Ramos (cell line): ENCODE data around the gene ABLIM1.

Source experiments
- in situ Hi-C: fragments of 300-500 bp; cut with MboI; formaldehyde crosslinking; loops from one replicate; pipeline ENCODE4 v1.14.3; 2022; ENCODE audit warnings: low sequenced_read_pairs; ENCODE audit not compliant: unreplicated experiment

The ABLIM1 gene

DNA sequence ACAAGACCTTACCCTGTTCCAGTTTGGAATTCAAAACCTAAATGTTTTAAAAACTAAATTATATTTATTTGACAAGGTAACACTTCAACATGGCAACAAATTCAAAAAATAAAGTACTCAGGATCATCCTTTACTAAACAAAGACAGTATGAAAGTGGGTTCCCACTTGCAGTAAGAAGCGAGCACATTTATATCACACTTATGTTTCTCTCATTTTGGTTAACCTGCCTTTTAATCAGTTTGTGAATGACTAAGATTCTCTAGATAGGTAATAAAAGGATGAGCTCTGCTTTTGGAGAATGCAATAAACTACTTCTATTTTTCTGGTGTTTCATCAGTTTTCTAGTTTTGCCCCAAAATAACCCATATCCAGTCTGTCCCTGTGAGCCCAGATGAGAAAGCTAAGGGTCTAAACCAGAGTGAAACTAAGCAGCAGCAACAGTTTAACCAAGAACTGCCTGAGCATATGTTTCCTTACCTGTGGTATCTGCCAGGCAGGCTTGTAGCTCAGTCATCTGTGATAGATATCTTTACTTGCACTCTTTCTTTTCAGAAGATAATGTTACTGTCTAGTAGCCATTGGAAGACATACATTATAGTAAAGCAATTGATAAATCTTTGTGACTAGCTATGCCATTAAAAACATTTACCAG is 64.1 kb downstream of the ABLIM1 start:
- in situ Hi-C loops = no loop called here

DNA sequence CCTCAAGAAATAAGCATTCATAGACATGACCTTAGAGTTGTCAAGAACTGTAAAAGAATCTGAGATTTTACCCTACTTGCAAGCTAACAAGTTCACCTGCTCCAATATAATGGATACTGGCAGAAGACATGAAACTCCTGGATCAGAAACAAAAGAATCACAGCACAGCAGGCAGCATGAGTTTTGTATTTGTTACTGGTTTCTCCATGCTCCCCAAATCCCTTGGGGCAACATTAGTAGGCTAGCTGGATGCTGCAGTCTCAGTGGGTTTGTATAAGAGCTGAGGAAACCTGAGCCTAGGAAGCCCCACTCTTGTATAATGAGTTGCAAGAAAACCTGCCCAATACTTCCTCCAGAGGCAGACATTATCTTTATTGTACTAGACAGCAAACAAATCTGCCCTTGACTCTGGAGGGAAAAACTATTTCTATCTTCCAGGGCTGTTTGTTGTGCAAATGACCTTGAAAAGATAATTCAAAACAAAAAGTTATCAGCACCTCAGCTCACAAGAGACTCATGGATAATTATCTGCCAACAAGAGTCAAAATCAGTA is 64.8 kb downstream of the ABLIM1 start:
- in situ Hi-C loops = no loop called here

DNA sequence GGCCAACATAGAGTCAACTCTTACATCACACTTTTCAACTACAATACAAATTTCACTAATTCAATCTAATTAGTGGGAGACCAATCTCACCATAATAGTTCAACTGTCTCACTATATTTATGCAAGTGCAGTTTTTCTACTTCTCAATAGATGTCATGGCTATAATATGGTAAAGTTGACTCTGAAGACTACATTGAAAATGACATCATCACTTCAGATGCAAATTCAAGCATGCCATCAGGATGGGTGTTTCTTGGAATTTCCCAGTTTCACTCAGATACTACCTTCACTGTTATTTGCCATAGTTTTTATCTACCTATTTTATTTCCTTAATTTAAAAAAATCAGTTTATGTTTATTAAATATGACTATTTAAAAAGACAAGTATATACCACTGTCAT is 67.1 kb downstream of the ABLIM1 start:
- in situ Hi-C loops = no loop called here

DNA sequence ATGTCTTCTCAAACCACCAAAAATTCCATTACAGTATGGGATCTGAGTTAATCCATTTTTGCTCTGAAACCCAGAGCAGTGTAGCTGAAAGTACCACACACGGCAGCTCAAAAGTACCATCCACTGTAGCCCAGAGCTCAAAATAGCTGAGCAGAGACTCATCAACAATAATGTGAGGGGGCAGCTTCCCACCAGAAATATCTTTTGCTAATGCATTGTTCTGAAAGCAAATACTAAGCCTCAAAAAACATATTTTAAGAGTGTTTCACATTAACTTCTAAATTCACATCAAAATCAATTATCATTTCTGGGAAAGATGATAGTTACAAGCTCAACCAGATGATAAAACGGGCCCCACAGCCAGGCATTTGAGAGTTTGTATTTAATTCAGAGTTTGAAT is 73.7 kb downstream of the ABLIM1 start:
- in situ Hi-C loops = no loop called here

DNA sequence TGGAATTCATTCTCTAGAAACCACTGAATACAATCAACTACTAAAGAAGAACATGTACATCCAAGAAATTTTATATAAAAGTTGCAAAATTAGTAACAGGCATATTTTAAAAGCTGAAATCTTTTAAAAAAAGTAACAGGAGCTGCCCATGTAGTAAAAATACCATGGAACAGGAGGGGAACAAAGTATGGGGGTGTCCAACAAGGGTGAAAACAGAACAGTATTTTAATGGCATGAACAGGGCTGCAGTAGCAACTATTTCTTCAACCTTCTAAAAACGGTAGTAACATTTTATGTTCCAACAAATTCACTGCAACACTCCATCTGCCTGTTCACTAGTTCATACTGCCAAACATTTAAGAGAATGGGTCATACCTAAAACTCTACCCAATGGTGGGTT is 77.0 kb downstream of the ABLIM1 start:
- in situ Hi-C loops = no loop called here

DNA sequence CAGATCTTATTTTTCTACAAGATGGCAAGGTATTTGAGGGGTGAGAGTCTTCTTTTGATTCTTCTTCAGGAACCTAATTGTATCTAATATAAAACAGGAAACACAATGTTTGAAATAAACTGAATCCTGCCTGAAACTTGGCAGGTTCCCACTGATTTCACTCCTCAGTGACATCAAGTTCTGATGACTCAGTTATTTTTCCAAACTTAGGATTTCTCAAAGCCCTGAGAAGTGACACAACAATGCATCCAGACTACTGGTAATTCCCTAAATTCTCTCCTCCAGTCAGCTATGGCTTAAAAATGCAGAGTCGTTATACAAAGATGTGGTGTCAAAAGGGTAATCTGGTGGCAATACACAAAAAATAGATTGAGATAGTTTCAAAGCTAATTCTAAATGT is 80.9 kb downstream of the ABLIM1 start:
- in situ Hi-C loops = no loop called here

DNA sequence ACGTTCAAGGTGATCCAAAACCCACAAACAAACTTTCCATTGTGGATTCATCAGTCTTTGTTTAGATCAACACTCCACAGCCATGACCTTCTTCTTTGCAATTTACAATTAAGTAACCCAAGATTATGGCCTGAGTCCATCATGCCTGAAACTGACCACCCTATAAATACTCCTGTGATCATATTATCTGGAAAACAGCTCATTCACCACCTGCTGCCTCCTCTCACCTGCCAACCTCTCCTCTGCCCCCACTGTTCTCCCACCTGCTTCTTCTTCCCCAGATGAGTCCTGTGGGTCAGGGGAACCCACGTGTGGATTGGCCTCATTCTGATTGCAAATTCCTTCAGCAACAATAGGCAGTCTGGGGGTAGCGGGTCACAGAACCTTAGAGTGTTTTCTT is 81.4 kb downstream of the ABLIM1 start:
- in situ Hi-C loops = no loop called here

DNA sequence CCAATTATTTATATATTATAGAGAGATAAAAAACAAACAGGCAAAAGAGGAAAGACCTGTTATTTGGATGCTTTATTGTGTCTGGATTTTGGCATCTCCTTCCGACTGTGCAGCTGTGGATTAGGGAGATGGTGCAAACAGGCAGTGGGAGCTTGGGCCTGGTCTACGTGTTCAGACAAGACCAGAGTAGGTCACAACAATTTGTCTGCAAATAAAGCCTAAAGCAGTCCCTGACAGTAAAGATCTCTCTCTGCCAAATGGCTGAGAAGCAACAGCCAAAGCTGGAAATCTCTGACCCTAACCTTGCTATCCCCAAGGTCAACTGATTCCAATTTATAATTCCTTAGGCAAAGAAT is 82.0 kb downstream of the ABLIM1 start:
- in situ Hi-C loops = no loop called here

DNA sequence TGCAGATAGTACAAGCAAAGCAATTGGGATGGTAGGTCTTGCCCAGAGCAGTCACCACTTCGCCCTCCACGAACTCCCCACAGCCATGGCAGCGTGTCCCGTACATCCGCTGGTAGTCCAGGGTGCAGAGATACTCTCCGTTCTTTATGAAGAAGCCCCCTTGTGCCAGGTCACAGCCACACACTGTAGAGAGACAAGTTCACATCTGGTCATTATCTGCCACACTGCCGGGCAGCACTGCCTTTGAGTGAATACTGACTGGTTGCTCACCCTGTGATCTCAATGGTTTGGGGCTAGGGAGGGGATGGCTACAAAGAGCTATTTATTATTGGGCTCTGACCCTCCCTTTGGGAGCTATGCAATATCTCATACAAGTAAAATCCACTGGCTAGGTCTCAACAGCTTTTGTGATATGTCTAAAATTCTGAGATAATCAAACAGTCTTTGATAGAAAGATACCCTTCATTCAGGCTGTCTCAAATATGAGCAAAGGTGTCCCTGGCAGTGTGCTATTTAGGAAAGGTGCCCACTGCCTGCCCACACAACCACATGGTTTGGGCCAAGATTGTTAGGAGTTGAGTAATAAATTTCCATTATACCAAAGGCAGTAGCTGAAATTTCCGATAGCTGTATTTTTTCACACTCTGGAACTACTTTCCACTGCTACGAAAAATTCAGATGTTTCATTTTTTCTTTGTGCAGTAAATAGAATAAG is 82.5 kb downstream of the ABLIM1 start:
- in situ Hi-C loops = no loop called here

DNA sequence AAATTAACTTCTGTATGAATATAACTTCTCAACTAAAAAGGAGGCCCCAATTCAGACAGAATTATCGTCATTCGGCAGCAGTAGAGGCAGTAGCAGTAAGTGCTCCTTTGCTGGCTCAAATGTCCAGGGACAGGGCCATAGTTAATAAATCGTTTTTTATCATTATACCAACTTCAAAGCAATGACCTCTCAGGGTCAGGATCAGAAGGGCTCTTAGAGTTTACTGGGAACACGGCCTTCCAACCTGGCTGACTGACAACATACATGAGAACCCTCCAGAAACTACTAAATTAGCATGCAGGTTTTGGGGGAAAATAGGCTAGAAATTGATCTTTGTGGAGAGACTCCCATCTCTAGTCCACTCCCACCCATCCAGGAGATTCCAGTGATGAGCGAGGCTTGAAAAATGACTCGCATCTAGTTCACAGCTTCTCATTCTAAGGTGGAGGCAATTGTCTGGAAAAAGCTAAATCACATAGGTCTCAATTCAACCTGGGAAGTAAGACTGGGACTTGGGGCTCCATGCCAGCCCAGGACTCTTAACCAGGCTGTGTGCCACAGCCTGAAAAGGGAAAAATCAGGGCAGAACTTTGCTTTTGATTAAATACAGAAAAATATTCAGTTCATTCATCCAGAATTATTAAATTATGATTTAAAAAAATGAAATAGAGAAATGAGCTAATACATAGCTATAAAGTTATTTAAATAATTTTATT is 84.6 kb downstream of the ABLIM1 start:
- in situ Hi-C loops = loop anchor here (25.0 kb wide), 1 partner anchor 539 kb away; no protein-coding TSS in a partner anchor

DNA sequence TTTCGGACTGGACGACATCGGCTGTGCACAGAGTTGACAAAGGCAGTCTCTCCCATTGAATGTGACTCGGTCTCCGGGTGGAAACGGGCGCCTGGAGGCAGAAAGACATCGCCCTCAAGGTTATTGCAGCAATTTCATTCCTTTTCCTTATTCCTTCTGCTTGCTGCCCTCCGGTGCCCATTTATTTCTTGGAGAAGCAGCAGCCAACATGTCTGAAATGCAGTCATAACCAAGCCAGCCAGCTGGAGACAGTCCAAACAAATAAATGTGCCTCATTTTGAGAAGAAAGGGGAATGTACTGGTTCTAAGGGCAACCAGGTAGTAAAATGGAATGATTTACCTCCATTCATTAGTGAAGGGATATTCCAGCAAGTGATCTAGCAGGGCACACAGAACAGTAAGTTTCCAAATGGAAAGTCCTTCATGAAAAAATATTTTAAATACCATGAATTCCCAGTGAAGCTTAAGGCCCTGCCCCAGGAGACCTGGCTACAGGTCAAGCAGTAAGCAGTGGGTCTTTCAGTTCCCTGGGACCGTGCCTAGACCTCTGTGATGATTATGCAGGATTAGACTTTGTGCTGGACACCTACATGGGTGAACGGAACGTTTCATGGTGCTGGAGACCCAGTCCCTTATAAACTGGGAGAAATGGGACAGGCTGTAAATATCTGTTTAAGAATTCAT is 86.6 kb downstream of the ABLIM1 start:
- in situ Hi-C loops = loop anchor here (25.0 kb wide), 1 partner anchor 541 kb away; no protein-coding TSS in a partner anchor

DNA sequence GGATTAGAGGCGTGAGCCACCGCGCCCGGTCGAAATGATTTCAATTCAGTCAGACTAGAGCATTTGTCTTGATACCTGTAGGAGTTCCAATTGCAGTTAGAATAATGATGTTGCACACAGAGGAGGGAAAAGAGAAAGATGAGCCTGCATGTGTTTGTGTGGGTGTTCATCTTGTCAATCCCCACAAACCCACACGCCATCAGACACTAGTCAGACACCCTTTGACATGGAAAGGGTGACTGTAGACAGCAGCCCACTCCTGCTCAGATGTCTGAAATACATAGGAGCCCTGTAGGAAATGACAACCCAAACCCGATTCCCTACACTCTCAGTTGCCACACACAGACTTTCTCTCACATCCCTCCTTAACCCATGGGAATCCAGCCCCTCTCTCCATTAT is 92.0 kb downstream of the ABLIM1 start:
- in situ Hi-C loops = loop anchor here (25.0 kb wide), 1 partner anchor 546 kb away; no protein-coding TSS in a partner anchor

DNA sequence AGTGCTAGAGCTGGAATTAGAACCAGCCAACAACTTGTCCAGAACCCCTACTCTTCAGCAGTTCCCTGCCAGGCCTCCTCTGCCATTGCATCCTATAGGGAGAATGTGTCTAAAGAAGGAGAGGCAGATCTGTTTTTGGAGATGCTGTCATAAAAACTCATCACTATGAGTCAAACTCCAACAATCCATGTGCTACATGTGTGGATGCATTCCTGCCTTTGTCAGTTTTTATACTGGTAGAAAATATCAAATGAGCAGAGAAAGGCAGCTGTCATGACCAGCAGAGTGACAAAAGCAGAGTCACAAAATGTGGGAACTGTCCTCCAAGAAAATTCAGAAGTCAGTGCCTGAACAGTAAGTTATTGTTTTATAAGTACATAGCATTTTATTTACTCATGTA is 93.0 kb downstream of the ABLIM1 start:
- in situ Hi-C loops = loop anchor here (25.0 kb wide), 1 partner anchor 547 kb away; no protein-coding TSS in a partner anchor

DNA sequence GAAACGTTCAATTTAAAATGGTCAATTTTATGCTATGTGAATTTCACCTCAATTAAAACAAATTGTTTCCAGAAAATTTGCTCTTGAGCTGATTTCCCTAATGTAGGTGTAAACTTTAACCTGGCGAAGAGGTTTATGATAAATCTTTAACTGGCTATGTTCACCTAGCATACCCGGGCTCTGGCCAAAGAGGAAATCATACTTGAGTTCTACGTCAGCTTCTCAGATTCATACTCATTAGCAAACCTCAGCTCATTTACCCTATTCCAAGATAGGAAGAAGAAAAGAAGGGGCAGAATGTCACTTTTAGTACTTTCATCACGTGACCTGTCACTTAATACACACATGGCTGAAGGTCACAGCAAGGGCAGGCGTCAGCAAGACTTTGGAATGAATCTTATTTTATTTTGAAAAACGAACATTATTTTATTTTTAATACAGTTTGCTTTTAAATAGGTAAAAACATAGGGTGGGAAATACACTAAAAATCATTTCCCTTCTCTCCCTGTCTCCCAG is 97.0 kb downstream of the ABLIM1 start:
- in situ Hi-C loops = loop anchor here (25.0 kb wide), 1 partner anchor 551 kb away; no protein-coding TSS in a partner anchor

DNA sequence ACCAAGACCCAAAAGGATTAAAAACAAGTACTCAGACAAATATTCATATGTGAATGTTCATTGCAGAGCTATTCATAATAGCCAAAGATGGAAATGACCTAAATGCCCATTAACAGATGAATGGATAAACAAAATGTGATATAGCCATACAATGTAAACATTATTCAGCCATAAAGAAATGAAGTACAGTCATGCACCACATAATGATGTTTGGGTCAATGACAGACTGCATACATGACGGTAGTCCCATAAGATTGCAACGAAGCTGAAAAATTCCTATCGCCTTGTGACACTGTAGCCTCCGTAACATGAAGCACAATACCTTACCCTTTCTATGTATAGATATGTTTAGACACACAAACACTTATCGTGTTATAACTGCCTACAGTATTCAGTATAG is 97.9 kb downstream of the ABLIM1 start:
- in situ Hi-C loops = loop anchor here (25.0 kb wide), 1 partner anchor 552 kb away; no protein-coding TSS in a partner anchor

DNA sequence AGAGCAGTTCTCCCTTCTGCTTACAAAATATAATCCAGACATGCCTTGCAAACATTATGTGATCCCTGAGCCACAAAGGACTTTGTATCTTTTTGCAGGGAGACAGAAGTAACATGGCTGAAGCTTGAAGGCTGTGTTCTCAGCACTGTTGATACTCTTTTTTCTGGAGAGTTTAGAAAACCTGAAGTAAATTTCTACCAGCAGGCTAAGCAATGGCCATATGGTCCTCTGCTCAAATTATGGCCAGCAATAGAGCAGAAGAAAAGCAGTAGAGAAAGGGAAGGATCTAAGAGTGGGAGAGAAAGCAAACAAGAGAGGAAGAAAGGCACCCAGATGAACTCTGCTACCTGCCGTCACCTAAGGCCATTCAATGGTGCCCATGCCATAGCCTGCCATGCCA is 98.4 kb downstream of the ABLIM1 start:
- in situ Hi-C loops = loop anchor here (10.0 to 25.0 kb wide), 2 partner anchors 225 to 553 kb away; no protein-coding TSS in a partner anchor

DNA sequence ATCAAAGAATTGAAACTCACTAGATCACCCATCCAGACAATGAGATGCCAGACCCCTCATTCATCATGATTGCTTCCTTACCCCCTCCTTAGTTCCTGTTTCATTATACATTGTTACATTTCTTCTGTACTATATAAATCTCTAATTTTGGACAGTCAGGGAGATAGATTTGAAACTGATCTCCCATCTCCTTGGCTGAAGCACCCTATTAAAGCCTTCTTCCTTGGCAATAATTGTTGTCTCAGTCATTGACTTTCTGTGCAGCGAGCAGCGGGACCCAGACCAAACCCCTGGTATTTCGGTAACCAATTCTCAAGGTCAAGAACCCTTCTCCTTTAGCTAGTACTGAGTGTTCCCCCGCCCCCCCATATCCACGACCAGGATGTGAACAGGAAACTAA is 100.2 kb downstream of the ABLIM1 start:
- in situ Hi-C loops = loop anchor here (10.0 to 25.0 kb wide), 2 partner anchors 227 to 554 kb away; no protein-coding TSS in a partner anchor

DNA sequence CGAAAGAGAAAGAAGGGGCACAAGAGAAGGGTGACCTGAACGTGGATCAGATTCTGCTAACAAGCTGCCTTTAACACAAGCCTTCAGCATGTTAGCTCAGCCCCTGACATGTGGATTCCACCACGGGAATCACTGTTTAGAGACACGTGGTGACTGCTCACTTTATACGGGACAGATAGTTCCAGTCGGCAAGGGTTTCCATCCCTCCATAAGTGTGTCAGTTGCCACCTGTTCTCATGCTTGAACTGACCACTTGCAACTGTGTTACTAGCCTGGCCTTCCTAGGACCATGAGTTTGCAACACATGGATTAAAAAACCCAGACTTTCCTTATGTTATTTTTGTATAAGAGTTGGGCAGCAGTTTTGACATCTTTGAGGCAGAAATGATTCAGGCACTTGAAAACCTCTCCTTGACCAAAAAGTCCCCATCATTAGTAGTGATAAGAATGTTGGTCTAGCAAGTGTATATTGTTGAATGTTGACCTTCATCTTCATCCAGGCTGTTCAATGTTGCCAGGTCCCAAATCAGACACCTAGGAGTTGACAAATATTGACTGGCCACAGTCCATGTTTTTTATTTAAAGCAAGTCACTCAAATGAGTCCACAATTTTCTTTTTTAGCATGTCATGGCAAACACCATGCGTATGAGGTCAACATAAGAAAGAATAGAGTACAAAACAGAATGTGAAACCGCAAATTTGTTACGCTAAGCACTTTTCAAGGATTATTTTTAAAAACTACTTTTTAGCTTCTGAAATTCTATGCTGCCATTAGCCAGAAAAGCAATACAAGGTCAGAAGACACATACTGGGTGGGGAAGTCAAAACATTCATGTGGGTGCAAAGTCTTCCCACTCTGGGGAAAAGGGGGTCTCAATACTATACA is 101.6 kb downstream of the ABLIM1 start:
- in situ Hi-C loops = loop anchor here (10.0 to 25.0 kb wide), 2 partner anchors 228 to 556 kb away; no protein-coding TSS in a partner anchor

DNA sequence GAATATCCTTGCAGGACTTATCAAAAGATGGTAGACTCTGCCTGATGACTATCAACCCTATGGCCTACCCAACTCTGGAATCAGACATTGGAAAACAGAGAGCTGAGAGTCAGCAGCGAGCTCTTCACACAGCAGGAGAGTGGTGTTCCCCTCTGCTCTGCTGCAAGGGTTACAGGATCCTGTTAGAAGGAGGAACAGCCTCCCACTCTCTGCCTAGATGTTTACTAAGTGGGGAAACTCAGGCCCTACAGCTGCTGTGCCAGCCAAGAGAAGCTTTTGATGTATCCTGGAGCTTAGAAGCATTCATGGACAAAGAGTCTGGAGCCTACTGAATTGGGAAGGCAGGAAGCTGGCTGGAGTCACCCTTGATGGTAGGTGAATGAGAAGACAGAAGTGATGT is 104.6 kb downstream of the ABLIM1 start:
- in situ Hi-C loops = loop anchor here (10.0 to 25.0 kb wide), 2 partner anchors 231 to 559 kb away; no protein-coding TSS in a partner anchor
